ENCODE results near the gene TOR1A. TPM values are rescaled to one million over a fixed set of nuclear protein-coding genes. Genes with fewer than 3 reads are reported as not detected.

The TOR1A gene
- polyA plus RNA-seq, 1 donor (not counting 4 experiments of a cell fraction or from before 2014, with no cell fraction given) = 60.6 TPM

- Histone ChIP-seq H3K4me1 (ENCODE audit: control insufficient read depth, extremely low read depth, insufficient read depth, low read length) (peaks cover 15% of the 10 kb centered on the region), H3K9me1 (ENCODE audit: control insufficient read depth, extremely low read depth, insufficient read depth, low read length) (no peaks in the 10 kb centered on the region), H3K4me3 (ENCODE audit: control insufficient read depth in 2 of 3, extremely low read depth in 1 of 3, insufficient read depth in 2 of 3, low read depth in 1 of 3, low read length in 3 of 3) (peak overlapping the region; percentile 76 to 99 (median 99)), H3K79me2 (ENCODE audit: control insufficient read depth, insufficient read depth, low read length) (peaks cover 18% of the 10 kb centered on the region), H4K20me1 (ENCODE audit: control insufficient read depth, extremely low read depth, insufficient read depth, low read length) (no peaks in the 10 kb centered on the region), H3K27me3 (ENCODE audit: control insufficient read depth, extremely low read depth, insufficient read depth, low read length) (no peaks in the 10 kb centered on the region), H3K4me2 (ENCODE audit: control insufficient read depth, extremely low read depth, insufficient read depth, low read depth, low read length) (peak overlapping the region; percentile 98), H3K9me3 (ENCODE audit: control insufficient read depth, low read depth, low read length) (no peaks in the 10 kb centered on the region), H3K27ac (ENCODE audit: control insufficient read depth, insufficient read depth, low read length) (peak overlapping the region; percentile 63), H3K36me3 (ENCODE audit: control insufficient read depth in 2 of 2, extremely low read depth in 1 of 2, insufficient read depth in 2 of 2, low read length in 2 of 2) (peaks cover 1 to 5% of the 10 kb centered on the region in 2 experiments), H3K9ac (ENCODE audit: control insufficient read depth, extremely low read depth, insufficient read depth, low read length) (peak overlapping the region; percentile 93), H2AFZ (ENCODE audit: control insufficient read depth, low read length) (peak overlapping the region; percentile 76)
- dilution Hi-C loops (cut with MboI; ENCODE audit: extremely low pct_ligation_motif_present, low sequenced_read_pairs) = no loop called here
- FAIRE-seq (no peak), DNase-seq (ENCODE audit: low read depth, low spot score) (no peak)
- no peak for TF ChIP-seq CTCF (optimal IDR thresholded peaks at IDR 0.05 in 1 of 3, IDR thresholded peaks at IDR 0.05 in 1 of 3, conservative IDR thresholded peaks at IDR 0.05 in 1 of 3; ENCODE audit: extremely low read depth in 1 of 3, insufficient read depth in 2 of 3, low read length in 3 of 3)
Measured at GRCh38 chr9:129836311-129837007, 12.5 kb upstream of the TOR1A start.

GRCh38 chr9:129835860-129836223 is 11.9 kb upstream of the TOR1A start:
- peaks cover 1 to 5% of the 10 kb centered on the region in 2 experiments for H3K36me3 ChIP-seq (ENCODE audit: control insufficient read depth in 2 of 2, extremely low read depth in 1 of 2, insufficient read depth in 2 of 2, low read length in 2 of 2)
- TF ChIP-seq CTCF (optimal IDR thresholded peaks at IDR 0.05 in 1 of 3, IDR thresholded peaks at IDR 0.05 in 1 of 3, conservative IDR thresholded peaks at IDR 0.05 in 1 of 3; ENCODE audit: extremely low read depth in 1 of 3, insufficient read depth in 2 of 3, low read length in 3 of 3) = no peak
- no peak for TF ChIP-seq EZH2 (IDR thresholded peaks at IDR 0.05; ENCODE audit: low read length)
- H3K4me1 ChIP-seq (ENCODE audit: control insufficient read depth, extremely low read depth, insufficient read depth, low read length) = peaks cover 15% of the 10 kb centered on the region
- DNase-seq (ENCODE audit: low read depth, low spot score) = no peak
- H3K9me3 ChIP-seq (ENCODE audit: control insufficient read depth, low read depth, low read length) = no peaks in the 10 kb centered on the region
- peak overlapping the region; percentile 76 for H2AFZ ChIP-seq (ENCODE audit: control insufficient read depth, low read length)
- FAIRE-seq = no peak
- H3K27me3 ChIP-seq (ENCODE audit: control insufficient read depth, extremely low read depth, insufficient read depth, low read length) = no peaks in the 10 kb centered on the region
- H3K9me1 ChIP-seq (ENCODE audit: control insufficient read depth, extremely low read depth, insufficient read depth, low read length) = no peaks in the 10 kb centered on the region
- dilution Hi-C loops (cut with MboI; ENCODE audit: extremely low pct_ligation_motif_present, low sequenced_read_pairs) = no loop called here
- peak overlapping the region; percentile 93 for H3K9ac ChIP-seq (ENCODE audit: control insufficient read depth, extremely low read depth, insufficient read depth, low read length)
- no peaks in the 10 kb centered on the region for H4K20me1 ChIP-seq (ENCODE audit: control insufficient read depth, extremely low read depth, insufficient read depth, low read length)
- peak overlapping the region; percentile 76 to 99 (median 99) for H3K4me3 ChIP-seq (ENCODE audit: control insufficient read depth in 2 of 3, extremely low read depth in 1 of 3, insufficient read depth in 2 of 3, low read depth in 1 of 3, low read length in 3 of 3)
- H3K4me2 ChIP-seq (ENCODE audit: control insufficient read depth, extremely low read depth, insufficient read depth, low read depth, low read length) = peak overlapping the region; percentile 98
- peaks cover 18% of the 10 kb centered on the region for H3K79me2 ChIP-seq (ENCODE audit: control insufficient read depth, insufficient read depth, low read length)
- H3K27ac ChIP-seq (ENCODE audit: control insufficient read depth, insufficient read depth, low read length) = peak overlapping the region; percentile 63

Data from keratinocyte (primary cell).